HepG2 (cell line): ENCODE data around the gene PRM3. TPM values are rescaled to one million over a fixed set of nuclear protein-coding genes. Genes with fewer than 3 reads are reported as not detected.
A peak's percentile ranks its signal among the peaks of the same experiment; 100 is the strongest.

Source experiments
- ARID5B ChIP-seq: IDR thresholded peaks from 2 replicates; pipeline ENCODE4 v1.4.0; 2020; ENCODE audit warnings: mild to moderate bottlenecking, missing genetic modification reagents
- ARNT2 ChIP-seq: sonication (generic); formaldehyde crosslinking; IDR thresholded peaks from 2 replicates; pipeline ENCODE4 v1.8.0; 2022; ENCODE audit warnings: mild to moderate bottlenecking, low read depth, missing genetic modification reagents, moderate library complexity
- BRD4 ChIP-seq: sonication (generic); formaldehyde crosslinking; IDR thresholded peaks from 2 replicates; pipeline ENCODE4 v1.4.0; 2020; ENCODE audit warnings: missing genetic modification reagents
- CCDC6 ChIP-seq: sonication (generic); formaldehyde crosslinking; IDR thresholded peaks from 2 replicates; pipeline ENCODE4 v1.8.1; 2022; ENCODE audit warnings: mild to moderate bottlenecking, missing genetic modification reagents, moderate library complexity
- CEBPZ ChIP-seq: IDR thresholded peaks from 2 replicates; pipeline ENCODE4 v1.6.1; 2012; ENCODE audit warnings: low read length, improper control_type of control experiment
- CENPT ChIP-seq: sonication (generic); formaldehyde crosslinking; IDR thresholded peaks from 2 replicates; pipeline ENCODE4 v1.8.0; 2022; ENCODE audit warnings: low read depth, mild to moderate bottlenecking, moderate library complexity, missing genetic modification reagents
- HNRNPL ChIP-seq: fragments of 200-400 bp; formaldehyde crosslinking; IDR thresholded peaks from 2 replicates; pipeline ENCODE4 v1.6.1; 2017; ENCODE audit warnings: mild to moderate bottlenecking, low read depth, low read length
- ISL2 ChIP-seq: sonication (generic); formaldehyde crosslinking; IDR thresholded peaks from 2 replicates; pipeline ENCODE4 v1.5.0; 2020; ENCODE audit warnings: missing genetic modification reagents
- KAT8 ChIP-seq: IDR thresholded peaks from 2 replicates; pipeline ENCODE4 v1.6.1; 2016; ENCODE audit warnings: missing genetic modification reagents, missing compliant biosample characterization
- LCORL ChIP-seq, 2 experiments: fragments of 450-650 bp in 1 of 2; sonication (generic) in 1 of 2; formaldehyde crosslinking in 1 of 2; IDR thresholded peaks; 2 replicates each; pipeline versions ENCODE4 v1.5.0 to v1.6.1; 2017 to 2020; ENCODE audit warnings: antibody characterized with exemption in 1 of 2, missing genetic modification reagents in 1 of 2
- MED8 ChIP-seq: sonication (generic); formaldehyde crosslinking; IDR thresholded peaks from 2 replicates; pipeline ENCODE4 v1.8.1; 2023; ENCODE audit warnings: mild to moderate bottlenecking, missing genetic modification reagents; ENCODE audit not compliant: insufficient replicate concordance
- MXD3 ChIP-seq: IDR thresholded peaks from 2 replicates; pipeline ENCODE4 v1.6.1; 2016; ENCODE audit warnings: mild to moderate bottlenecking, missing biosample characterization, missing genetic modification reagents
- NFE2L1 ChIP-seq: sonication (generic); formaldehyde crosslinking; IDR thresholded peaks from 2 replicates; pipeline ENCODE4 v1.4.0; 2020; ENCODE audit warnings: missing genetic modification reagents, mild to moderate bottlenecking, borderline replicate concordance
- PCBP2 ChIP-seq: fragments of 200-400 bp; formaldehyde crosslinking; optimal IDR thresholded peaks from 2 replicates; pipeline ENCODE3; 2018; ENCODE audit warnings: low read length, low read depth; ENCODE audit not compliant: poor library complexity, severe bottlenecking
- RBM39 ChIP-seq: fragments of 200-400 bp; formaldehyde crosslinking; IDR thresholded peaks from one replicate; pipeline ENCODE4 v1.6.1; 2018; ENCODE audit warnings: antibody characterized with exemption, mild to moderate bottlenecking, low read depth, low read length; ENCODE audit not compliant: poor library complexity, severe bottlenecking
- SCMH1 ChIP-seq: sonication (generic); formaldehyde crosslinking; IDR thresholded peaks from 2 replicates; pipeline ENCODE4 v1.9.0; 2021; ENCODE audit warnings: missing genetic modification reagents, mild to moderate bottlenecking, borderline replicate concordance
- SOX5 ChIP-seq: IDR thresholded peaks from 2 replicates; pipeline ENCODE4 v1.6.1; 2016; ENCODE audit warnings: borderline replicate concordance
- TGIF2 ChIP-seq: IDR thresholded peaks from 2 replicates; pipeline ENCODE4 v1.6.1; 2016; ENCODE audit warnings: control low read depth, missing compliant biosample characterization
- ZKSCAN8 ChIP-seq: IDR thresholded peaks from 2 replicates; pipeline ENCODE4 v1.6.1; 2016; ENCODE audit warnings: borderline replicate concordance, missing genetic modification reagents, missing compliant biosample characterization
- ZMYM3 ChIP-seq: sonication (generic); formaldehyde crosslinking; IDR thresholded peaks from 2 replicates; pipeline ENCODE4 v1.5.1; 2020; ENCODE audit warnings: mild to moderate bottlenecking, missing genetic modification reagents
- ZNF101 ChIP-seq: sonication (generic); formaldehyde crosslinking; IDR thresholded peaks from 2 replicates; pipeline ENCODE4 v1.4.0; 2020; ENCODE audit warnings: mild to moderate bottlenecking, low read depth, missing genetic modification reagents, borderline replicate concordance
- ZNF839 ChIP-seq: sonication (generic); formaldehyde crosslinking; IDR thresholded peaks from 2 replicates; pipeline ENCODE4 v1.4.0; 2020; ENCODE audit warnings: missing genetic modification reagents, mild to moderate bottlenecking, borderline replicate concordance
- polyA plus RNA-seq, 8 experiments: library from polyadenylated mRNA; depleted of rRNA in 3 of 8; stranded (reverse) in 7 of 8; unstranded in 1 of 8; fragments of >200 nt; fragmentation: Illumina TruSeq in 4 of 8; extraction: Trizol in 4 of 8; gene quantifications; 2 replicates each; pipeline versions ENCODE4 v1.2.1 to v1.2.3, GENCODE V29; 2011 to 2016; ENCODE audit warnings: low read depth in 4 of 8, missing spikeins in 1 of 8, mixed read lengths in 1 of 8; ENCODE audit not compliant: insufficient read depth in 1 of 8
- total RNA-seq, 5 experiments: library from RNA; depleted of rRNA; stranded (reverse); fragments of >200 nt; fragmentation: Illumina TruSeq; extraction: Trizol; gene quantifications; 2 replicates each; pipeline ENCODE4 v1.2.3, GENCODE V29; 2016; ENCODE audit warnings: low read depth in 1 of 5

PRM3 gene
- total and polyA plus RNA-seq, 2 of the 13 experiments (the other 11 are each of a cell fraction or from before 2014, with no cell fraction given): not detected

GRCh38 chr16:11307639-11308492, 34.4 kb upstream of the PRM3 start (continued):
- TF ChIP-seq KAT8 (CRISPR knock-in tag) (peak; percentile 11; the same call in 1 of the 2 replicates), ISL2 (CRISPR knock-in tag) (no peak), NFE2L1 (CRISPR knock-in tag) (peak; percentile 17; the same call in 1 of the 2 replicates), HNRNPL (peak; percentile 98), PCBP2 (no peak), RBM39 (peak; percentile 7), SOX5 (CRISPR knock-in tag) (no peak), BRD4 (no peak), ZKSCAN8 (CRISPR knock-in tag) (no peak), ARID5B (CRISPR knock-in tag) (no peak), ZMYM3 (CRISPR knock-in tag) (no peak), MED8 (peak; percentile 6), CCDC6 (no peak), ZNF101 (CRISPR knock-in tag) (no peak), CENPT (no peak), CEBPZ (no peak), MXD3 (CRISPR knock-in tag) (no peak), ARNT2 (CRISPR knock-in tag) (0 out of 2 replicates have a peak, but pooled peaks have one; percentile 62), LCORL (IDR thresholded peaks at IDR 0.05) (no peak), LCORL (CRISPR knock-in tag; IDR thresholded peaks at IDR 0.05) (no peak), ZNF839 (CRISPR knock-in tag) (no peak), SCMH1 (CRISPR knock-in tag) (no peak), TGIF2 (CRISPR knock-in tag) (no peak)
